Measurements from ENCODE around the gene MMRN2.
"Not testable (repeated sequence)": the region's sequence is repeated elsewhere in the genome, so short reads cannot be mapped to it uniquely, and the experiment has no call there.

The MMRN2 gene

GRCh38 chr10:86941991-86942421, 15.4 kb downstream of the MMRN2 start:
- no peak for DNase-seq (ENCODE audit: low read depth)

DNA sequence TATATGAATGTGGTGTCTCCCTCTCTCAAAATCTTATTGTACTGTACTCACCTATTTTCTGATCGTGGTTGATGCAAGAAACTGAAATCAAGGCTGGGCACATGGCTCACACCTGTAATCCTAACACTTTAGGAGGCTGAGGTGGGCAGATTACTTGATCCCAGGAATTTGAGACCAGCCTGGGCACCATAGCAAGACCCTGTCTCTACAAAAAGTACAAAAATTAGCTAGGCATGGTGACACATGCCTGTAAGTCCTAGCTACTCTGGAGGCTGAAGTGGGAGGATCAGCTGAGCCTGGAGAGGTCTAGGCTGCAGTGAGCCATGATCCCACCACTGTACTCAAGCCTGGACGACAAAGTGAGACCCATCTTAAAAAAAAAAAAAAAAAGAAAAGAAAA, 16.0 kb downstream of the MMRN2 start:
- no peak for DNase-seq (ENCODE audit: low read depth)

DNA sequence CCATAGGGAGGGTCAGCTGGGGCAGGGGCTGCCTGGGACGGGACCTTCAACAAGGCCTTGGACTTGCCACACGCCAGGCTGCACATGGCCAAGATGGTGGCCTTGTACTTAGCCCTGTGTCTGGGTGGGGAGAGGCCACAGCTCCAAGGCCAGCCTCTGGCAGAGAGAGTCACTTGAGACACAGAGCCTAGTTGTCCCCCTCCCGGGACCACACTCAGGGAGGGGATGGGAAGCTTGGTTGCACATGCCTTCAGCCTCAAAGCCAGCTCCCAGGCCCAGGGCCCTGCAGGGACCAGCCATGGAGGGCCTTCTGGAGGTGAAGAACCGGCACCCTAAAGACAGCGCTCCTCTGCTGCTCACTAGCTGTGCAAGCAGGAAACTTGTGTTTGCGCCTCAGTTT, 16.7 kb downstream of the MMRN2 start:
- DNase-seq (ENCODE audit: low read depth), result no peak

- DNase-seq (ENCODE audit: low read depth), result not testable (repeated sequence)
Measured at GRCh38 chr10:86940076-86940475, 17.3 kb downstream of the MMRN2 start.

DNA sequence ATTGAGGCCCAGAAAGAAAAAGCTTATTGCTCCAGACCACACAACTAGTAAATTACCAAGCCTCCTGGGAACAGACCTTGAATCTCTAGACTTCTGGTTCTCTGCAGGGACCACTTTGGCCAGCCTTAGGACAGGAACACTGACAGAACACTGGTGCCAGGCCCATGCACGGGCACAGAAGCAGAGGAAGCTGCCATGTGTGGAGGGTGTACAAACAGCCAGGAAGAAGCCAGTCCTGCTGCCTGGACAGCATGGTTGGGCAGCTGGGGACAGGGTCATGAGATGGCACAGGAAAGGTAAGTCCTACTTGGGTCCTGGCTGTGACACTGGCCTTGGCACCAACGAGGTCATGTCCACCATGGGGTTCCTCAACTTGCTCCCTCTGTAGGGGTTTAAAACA, 19.2 kb downstream of the MMRN2 start:
- DNase-seq (ENCODE audit: low read depth), result no peak

DNA sequence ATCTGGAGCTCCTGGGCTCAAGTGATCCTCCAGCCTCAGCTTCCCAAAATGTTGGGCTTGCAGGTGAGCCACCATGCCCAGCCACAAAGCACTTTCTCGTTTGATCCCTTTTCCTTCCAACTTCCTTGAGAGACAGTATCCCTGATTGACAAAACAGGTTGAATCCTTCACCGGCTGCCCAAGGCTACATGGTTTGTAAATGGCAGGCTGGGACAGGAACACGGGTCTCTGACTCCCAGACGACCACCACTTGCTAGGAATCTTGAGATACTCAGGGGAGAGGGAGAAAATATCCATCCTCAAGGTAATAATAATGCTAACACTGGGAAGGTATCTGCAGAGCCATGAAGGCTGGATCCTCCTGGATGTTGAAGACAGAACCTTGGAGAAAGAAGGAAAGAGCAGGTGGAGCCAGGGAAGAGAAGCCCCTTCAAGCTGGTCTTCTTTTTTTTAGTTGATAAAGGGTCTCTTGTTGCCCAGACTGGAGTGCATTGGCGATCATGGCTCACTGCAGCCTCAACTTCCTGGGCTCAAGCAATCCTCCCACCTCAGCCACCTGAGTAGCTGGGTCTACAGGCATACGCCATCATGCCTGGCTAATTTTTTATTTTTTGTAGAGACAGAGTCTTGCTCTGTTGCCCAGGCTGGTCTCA, 19.8 kb downstream of the MMRN2 start:
- DNase-seq (ENCODE audit: low read depth), result no peak

- DNase-seq (ENCODE audit: low read depth), result no peak
Measured at GRCh38 chr10:86936661-86937501, 20.5 kb downstream of the MMRN2 start.

- not testable (repeated sequence) for DNase-seq (ENCODE audit: low read depth)
Measured at GRCh38 chr10:86934162-86934711, 23.2 kb downstream of the MMRN2 start.

GRCh38 chr10:86932674-86933073, 24.7 kb downstream of the MMRN2 start:
- DNase-seq (ENCODE audit: low read depth), result no peak

GRCh38 chr10:86931872-86932271, 25.5 kb downstream of the MMRN2 start:
- no peak for DNase-seq (ENCODE audit: low read depth)

- no peak for DNase-seq (ENCODE audit: low read depth)
Measured at GRCh38 chr10:86929468-86930380, 27.7 kb downstream of the MMRN2 start.

DNA sequence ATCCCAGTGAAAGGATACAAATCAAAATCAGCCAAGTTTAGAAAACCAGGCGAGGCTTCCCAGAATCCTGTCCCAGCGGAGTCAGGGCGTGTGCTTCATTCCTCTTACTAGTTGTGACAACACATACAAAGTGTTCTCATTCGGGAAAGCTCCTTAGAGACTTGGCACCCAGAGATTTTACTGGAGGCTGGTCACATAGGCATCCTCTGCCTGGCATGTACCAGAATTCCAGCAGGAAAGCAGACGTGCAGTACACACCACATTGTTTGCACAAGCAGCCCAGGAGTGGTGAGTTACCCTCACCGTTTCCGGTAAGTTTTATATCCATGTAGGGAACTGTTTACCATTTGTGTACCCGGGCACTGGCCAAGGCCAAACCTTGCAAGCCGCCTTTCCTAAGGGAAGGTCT, 34.9 kb downstream of the MMRN2 start:
- DNase-seq (ENCODE audit: low read depth), result no peak

DNA sequence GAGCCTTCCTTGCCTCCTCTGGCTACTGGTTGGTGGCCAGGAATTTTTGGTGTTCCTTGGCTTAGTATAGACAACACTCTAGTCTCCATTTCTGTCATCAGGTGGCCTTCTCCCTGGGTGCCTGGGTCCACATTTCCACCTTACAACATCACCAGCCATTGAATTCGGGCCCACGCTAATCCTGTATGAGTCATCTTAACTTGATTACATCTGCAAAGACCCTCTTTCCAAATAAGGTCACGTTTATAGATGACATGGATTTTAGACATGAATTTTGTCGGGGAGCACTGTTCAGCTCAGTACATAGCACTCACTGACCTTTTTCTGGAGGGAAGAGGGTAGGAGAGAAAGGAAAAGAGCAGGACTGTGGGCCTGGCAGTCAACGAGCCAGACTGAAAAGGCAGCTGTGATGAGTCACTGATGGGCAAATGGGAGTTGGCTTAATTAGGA, 39.4 kb downstream of the MMRN2 start:
- DNase-seq (ENCODE audit: low read depth), result no peak

DNA sequence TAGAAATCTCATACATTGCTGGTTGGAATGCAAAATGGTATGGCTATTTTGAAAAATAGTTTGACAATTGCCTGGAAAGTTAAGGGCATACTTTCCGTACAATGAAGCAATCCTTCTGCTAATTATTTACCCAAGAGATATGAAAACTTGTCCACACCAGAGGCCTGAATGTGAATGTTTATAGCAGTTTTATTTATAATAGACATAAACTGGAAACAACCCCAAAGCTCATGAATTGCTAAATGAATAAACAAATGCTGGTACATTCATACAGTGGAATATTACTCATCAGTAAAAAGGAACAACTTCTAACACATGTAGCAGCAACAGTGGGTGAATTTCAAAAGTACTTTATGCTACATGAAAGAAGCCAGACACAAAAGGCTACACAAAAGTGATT, 42.7 kb downstream of the MMRN2 start:
- DNase-seq (ENCODE audit: low read depth), result no peak

- DNase-seq (ENCODE audit: low read depth), result no peak
Measured at GRCh38 chr10:86905429-86905828, 52.0 kb downstream of the MMRN2 start.

DNA sequence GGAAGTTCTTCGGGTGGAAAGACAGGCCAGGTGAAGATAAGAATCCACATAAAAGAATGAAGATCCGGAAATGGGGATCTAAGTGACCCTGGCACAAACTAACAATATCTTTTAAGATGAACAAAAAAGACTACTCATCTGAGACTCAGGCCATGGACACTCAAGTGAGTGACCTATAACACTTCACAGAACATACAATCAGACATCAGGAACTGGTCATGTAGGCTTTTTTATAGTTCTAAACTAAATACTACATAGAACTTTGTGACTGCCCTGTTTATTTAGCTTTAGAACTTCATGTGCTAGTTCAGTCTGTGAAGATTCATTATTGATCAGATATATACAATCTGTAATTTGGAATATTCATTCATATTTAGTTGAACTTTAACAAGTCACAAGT, 52.8 kb downstream of the MMRN2 start:
- DNase-seq (ENCODE audit: low read depth), result no peak

GRCh38 chr10:86900955-86901354, 56.5 kb downstream of the MMRN2 start:
- no peak for DNase-seq (ENCODE audit: low read depth)

DNA sequence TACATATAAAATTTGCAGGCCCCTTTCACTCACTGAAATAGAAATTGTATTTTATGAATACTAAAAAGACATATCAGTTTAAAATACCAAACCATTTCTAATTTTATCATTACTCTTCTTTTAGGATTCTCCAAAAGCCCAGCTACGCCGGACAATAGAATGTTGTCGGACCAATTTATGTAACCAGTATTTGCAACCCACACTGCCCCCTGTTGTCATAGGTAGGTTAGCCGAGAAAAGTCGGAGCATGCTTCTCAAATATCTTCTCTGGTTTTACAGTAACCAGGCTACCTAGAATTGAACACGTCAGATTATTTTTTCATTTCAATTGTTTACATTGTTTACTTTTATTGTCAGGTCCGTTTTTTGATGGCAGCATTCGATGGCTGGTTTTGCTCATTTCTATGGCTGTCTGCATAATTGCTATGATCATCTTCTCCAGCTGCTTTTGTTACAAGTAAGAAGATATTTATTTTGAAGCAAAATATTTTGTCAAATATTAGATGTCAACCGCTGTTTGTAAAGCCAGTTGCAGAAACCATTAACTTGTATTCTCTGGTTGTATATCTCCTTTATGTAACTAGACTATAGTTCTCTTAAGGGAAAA, 57.6 kb downstream of the MMRN2 start:
- peak; percentile 16 for DNase-seq (ENCODE audit: low read depth)

GRCh38 chr10:86899132-86899531, 58.3 kb downstream of the MMRN2 start:
- DNase-seq (ENCODE audit: low read depth), result no peak

DNA sequence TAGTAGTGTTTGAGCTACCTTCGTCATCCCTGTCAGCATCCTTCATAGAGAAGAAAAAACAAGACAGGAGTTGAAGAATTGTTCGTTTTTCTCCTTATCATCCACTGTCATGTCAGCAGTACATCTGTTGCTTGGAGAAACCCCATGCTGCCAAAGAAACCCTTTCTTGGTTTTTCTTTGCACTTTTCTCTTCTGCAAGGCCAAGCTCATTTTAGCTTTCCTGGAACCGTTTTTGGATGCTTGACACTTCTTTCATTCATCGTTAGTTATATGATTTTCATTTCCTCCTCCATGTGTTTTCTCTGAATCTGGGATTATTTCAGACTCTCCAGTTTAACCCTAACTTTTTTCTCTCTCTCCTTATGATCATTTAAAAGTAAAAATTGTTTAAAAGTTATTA, 58.9 kb downstream of the MMRN2 start:
- DNase-seq (ENCODE audit: low read depth), result no peak

DNA sequence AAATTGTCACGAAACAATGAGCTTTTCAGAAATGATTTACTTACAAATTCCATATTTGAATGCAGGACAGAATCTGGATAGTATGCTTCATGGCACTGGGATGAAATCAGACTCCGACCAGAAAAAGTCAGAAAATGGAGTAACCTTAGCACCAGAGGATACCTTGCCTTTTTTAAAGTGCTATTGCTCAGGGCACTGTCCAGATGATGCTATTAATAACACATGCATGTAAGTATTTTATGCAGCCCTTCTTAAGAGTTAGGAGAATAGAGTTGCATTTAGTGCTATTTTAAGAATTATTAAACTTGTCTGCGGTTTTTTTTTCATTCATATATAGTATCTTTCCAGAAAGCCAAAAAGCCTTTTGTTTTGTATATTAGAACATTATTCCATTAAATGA, 67.4 kb downstream of the MMRN2 start:
- no peak for DNase-seq (ENCODE audit: low read depth)
